ENCODE results near the gene CYP26C1.

Gene CYP26C1

GRCh38 chr10:93110472-93111146, 50.0 kb downstream of the CYP26C1 start:
- in situ Hi-C loops (cut with HindIII; ENCODE audit: low sequenced_read_pairs): no loop called here

- in situ Hi-C loops (cut with HindIII; ENCODE audit: low sequenced_read_pairs): no loop called here
These were observed 52.4 kb downstream of the CYP26C1 start for GRCh38 chr10:93113042-93113441.

GRCh38 chr10:93115661-93116383, 55.2 kb downstream of the CYP26C1 start:
- in situ Hi-C loops (cut with HindIII; ENCODE audit: low sequenced_read_pairs): loop anchor here (5.0 kb wide), 1 partner anchor 81 kb away; no protein-coding TSS in a partner anchor

Measured in DLD1 (cell line).